ENCODE results near the gene FKBP14.

DNA sequence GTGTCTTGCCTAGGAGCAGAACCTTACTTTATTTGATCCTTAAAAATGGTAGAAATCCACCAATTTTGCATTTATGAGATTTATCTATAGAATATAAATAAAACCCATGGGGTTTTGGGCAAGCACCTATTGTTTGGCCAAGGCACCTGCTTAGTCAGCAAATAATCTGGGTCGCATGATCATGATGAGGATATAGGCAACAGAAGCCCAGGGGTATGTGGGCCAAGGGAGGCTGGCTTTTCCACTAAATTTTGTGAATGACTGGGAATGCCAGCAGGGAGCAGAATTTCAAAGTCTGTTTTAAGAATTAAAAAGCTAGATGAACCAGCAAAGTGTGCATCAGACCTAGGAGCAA lies 54.2 kb downstream of the FKBP14 start:
- TF ChIP-seq ZFP3 (CRISPR knock-in tag; IDR thresholded peaks at IDR 0.05) (no peak), GLIS3 (CRISPR knock-in tag; IDR thresholded peaks at IDR 0.05) (no peak), PATZ1 (CRISPR knock-in tag; IDR thresholded peaks at IDR 0.05; ENCODE audit: borderline replicate concordance) (no peak), ISL1 (CRISPR knock-in tag; IDR thresholded peaks at IDR 0.05) (no peak; the same call in 1 of the 2 replicates), ZNF565 (CRISPR knock-in tag; conservative IDR thresholded peaks at IDR 0.05; ENCODE audit: low read depth) (no peak), ZNF70 (CRISPR knock-in tag; IDR thresholded peaks at IDR 0.05) (no peak), OSR1 (CRISPR knock-in tag; IDR thresholded peaks at IDR 0.05) (no peak), BACH2 (CRISPR knock-in tag; IDR thresholded peaks at IDR 0.05; ENCODE audit: borderline replicate concordance) (no peak), CSRNP3 (CRISPR knock-in tag; IDR thresholded peaks at IDR 0.05) (no peak), ZNF8 (CRISPR knock-in tag; IDR thresholded peaks at IDR 0.05) (no peak), ARNTL (CRISPR knock-in tag; IDR thresholded peaks at IDR 0.05; ENCODE audit: borderline replicate concordance, low read depth) (no peak)

Measured in SK-N-SH treated with all-trans-retinoic acid at 6 μM for 48 hours (cell line).